Left lung (tissue), 10 donors: ENCODE measurements around the gene MIOX. TPM values are rescaled to one million over a fixed set of nuclear protein-coding genes. Genes with fewer than 3 reads are reported as not detected.

Source experiments
- ATAC-seq: fragments of 200-7000 bp; cut with Tn5 transposase; one replicate; pipeline ENCODE4 v1.9.1; 2020; ENCODE audit warnings: moderate library complexity
- DNase-seq, 4 donors: peaks; one replicate each; pipeline ENCODE4 v3.0.0-alpha.2; 2013 to 2020
- H3K27ac ChIP-seq, 2 donors: fragments of 200-600 bp; sonication (generic) in 1 of 2; one replicate each; pipeline versions ENCODE4 v1.5.0 to v1.8.0; 2020 to 2021
- H3K27me3 ChIP-seq, 2 donors: fragments of 200-600 bp; sonication (generic) in 1 of 2; one replicate each; pipeline versions ENCODE4 v1.5.0 to v1.8.0; 2020 to 2021
- H3K36me3 ChIP-seq, 2 donors: fragments of 200-600 bp; sonication (generic) in 1 of 2; one replicate each; pipeline versions ENCODE4 v1.5.0 to v1.8.0; 2020 to 2021
- H3K4me1 ChIP-seq, 2 donors: fragments of 200-600 bp; one replicate each; pipeline ENCODE4 v1.8.0; 2021
- H3K4me3 ChIP-seq, 2 donors: fragments of 200-600 bp; sonication (generic) in 1 of 2; one replicate each; pipeline versions ENCODE4 v1.5.0 to v1.8.0; 2020 to 2021; ENCODE audit warnings: mild to moderate bottlenecking in 1 of 2
- H3K9me3 ChIP-seq, 2 donors: fragments of 200-600 bp; sonication (generic) in 1 of 2; one replicate each; pipeline versions ENCODE4 v1.5.0 to v1.8.0; 2020 to 2021
- intact Hi-C, 2 donors: fragments of 100-400 bp; cut with DNase I; formaldehyde crosslinking; loops; one replicate each; pipeline versions ENCODE4 v1.11.2 to v1.14.2; 2022
- polyA plus RNA-seq, 6 donors: library from polyadenylated mRNA; unstranded; fragments of 120-200 nt; gene quantifications; one replicate each; pipeline ENCODE4 v1.2.1, GENCODE V29; 2013; ENCODE audit not compliant: insufficient read length in 6 of 6
- total RNA-seq, 2 donors: library from RNA; stranded (reverse); fragmentation: NEBNext Ultra II Directional; extraction: Animal tissue kit (Norgen Biotek cat#: 25700); gene quantifications; one replicate each; pipeline ENCODE4 v1.2.1, GENCODE V29; 2021
- TF ChIP-seq, protein P1 (sequence below), 2 donors: fragments of 200-600 bp; sonication (generic) in 1 of 2; IDR thresholded peaks; one replicate each; pipeline versions ENCODE4 v1.5.0 to v1.8.0; 2021; ENCODE audit warnings: antibody characterized with exemption in 2 of 2
- donor health status: DM: no; HTN: yes; CAD: no.
- donor health status: DM: no; HTN: no; CAD: no.

Gene MIOX
- total and polyA plus RNA-seq, 8 donors, result 0.12 to 0.27 (median 0.15) TPM; not detected in 3

DNA sequence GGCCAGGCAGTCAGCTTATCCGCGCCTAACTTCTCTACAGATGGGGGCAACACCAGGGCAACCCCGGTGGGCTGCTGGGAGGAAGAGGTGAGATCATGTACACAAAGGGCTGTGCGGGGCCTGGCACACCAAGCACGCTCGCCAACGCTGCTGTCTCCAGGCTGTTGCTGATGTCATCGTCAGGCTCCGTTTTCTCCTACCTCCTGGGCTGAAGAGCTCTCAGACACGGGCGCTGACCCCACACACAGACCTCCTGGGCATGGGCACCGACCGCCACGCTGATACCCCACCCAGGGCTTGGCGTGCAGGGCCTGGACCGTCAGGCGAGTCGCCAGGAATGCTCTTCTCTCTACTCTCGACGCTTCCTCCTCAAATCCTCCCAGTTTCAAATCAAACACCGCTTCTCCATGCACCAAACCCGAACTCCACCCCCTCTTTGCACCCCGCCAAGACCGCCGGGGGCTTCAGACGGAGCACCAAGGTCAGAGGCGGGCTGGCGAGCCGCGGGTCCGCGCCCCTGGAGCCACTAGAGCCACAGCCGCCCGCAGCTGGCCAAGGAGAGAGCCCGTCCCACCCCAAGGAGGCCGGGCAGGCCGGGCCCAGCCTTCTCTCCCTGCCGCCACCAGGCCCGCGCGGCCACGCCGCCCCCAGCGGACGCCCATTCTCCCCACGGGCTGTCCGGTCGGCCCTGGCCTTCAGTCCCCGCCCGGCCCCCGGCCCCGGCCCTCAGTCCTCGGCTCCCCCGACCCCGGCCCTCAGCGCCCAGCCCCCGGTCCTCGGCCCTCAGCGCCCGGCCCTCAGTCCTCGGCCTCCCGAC, 12.6 kb upstream of the MIOX start:
- intact Hi-C loops, result no loop called here
- peak overlapping the region; percentile 67 to 89 for H3K4me3 ChIP-seq
- peak overlapping the region in 1 of 2 donors; percentile 70 for H3K27ac ChIP-seq
- TF ChIP-seq, protein P1, sequence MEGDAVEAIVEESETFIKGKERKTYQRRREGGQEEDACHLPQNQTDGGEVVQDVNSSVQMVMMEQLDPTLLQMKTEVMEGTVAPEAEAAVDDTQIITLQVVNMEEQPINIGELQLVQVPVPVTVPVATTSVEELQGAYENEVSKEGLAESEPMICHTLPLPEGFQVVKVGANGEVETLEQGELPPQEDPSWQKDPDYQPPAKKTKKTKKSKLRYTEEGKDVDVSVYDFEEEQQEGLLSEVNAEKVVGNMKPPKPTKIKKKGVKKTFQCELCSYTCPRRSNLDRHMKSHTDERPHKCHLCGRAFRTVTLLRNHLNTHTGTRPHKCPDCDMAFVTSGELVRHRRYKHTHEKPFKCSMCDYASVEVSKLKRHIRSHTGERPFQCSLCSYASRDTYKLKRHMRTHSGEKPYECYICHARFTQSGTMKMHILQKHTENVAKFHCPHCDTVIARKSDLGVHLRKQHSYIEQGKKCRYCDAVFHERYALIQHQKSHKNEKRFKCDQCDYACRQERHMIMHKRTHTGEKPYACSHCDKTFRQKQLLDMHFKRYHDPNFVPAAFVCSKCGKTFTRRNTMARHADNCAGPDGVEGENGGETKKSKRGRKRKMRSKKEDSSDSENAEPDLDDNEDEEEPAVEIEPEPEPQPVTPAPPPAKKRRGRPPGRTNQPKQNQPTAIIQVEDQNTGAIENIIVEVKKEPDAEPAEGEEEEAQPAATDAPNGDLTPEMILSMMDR (IDR thresholded peaks at IDR 0.05), result no peak
- no peaks in the 10 kb centered on the region for H3K36me3 ChIP-seq
- DNase-seq (peak in 1 of 4 donors; percentile 86), ATAC-seq (peak; percentile 57)
- peaks cover 0 to 11% of the 10 kb centered on the region in 2 donors for H3K27me3 ChIP-seq
- H3K9me3 ChIP-seq, result no peaks in the 10 kb centered on the region
- H3K4me1 ChIP-seq, result peaks cover 37 to 61% of the 10 kb centered on the region in 2 donors

DNA sequence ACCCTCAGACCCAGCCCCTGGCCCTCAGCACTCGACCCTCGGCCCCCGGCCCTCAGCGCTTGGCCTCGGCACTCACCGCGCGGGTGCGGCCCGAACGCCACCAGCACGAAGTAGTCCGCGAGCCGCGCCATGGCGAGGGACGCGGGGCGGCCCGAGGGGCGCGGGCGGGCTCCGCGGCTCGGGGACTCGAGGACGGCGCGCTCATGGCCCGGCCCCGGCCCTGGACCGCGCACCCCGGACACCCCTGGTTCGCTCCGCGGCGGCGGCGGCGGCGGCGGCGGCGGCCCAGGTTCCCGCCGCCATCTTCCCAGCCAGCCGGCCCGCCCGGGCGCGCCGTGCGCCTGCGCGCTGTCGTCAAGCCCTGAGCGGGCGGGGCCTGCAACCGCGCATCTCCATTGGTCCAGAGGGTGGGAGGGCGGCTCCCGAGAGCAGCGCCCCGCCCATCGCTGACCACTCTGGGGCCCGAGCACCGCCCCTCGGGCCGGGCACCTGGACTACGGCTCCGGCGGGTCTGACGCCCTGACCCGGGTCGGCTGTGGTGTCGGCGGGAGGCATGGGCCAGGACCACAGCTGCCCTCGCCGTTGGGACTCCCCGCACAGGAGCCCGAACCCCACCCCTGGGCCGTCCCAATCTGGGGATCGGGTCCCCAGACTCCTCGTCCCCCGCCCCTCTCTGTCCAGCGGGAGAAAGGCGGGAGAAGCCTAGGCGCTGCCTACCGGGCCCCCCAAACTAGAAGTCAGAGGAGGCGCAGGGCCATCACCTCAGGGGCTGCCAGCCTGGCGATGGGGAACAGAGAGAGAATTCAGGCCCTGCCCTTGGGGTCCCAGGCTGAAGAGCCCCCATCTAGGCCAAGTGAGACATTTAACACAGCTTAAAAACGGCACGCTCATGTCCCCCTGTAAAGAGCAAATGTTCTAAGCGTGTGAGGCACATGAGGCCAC, 11.7 kb upstream of the MIOX start, which contains the start of gene SBF1:
Gene SBF1 (minus strand): TSS at position 326 of the 942 bp plus-strand sequence. CDS start 195 bp downstream, at position 131.
- Histone ChIP-seq H3K9me3 (no peaks in the 10 kb centered on the region), H3K4me1 (peaks cover 34 to 52% of the 10 kb centered on the region in 2 donors), H3K4me3 (peak within 1 kb of the TSS; percentile 67 to 89), H3K27ac (peak within 1 kb of the TSS in 1 of 2 donors; percentile 70), H3K27me3 (peaks cover 0 to 20% of the 10 kb centered on the region in 2 donors), H3K36me3 (no peaks in the 10 kb centered on the region)
- peak; percentile 92 to 97 (median 95) for DNase-seq
- intact Hi-C loops, result no loop called here
- TF ChIP-seq, protein P1 (IDR thresholded peaks at IDR 0.05), result no peak
- peak; percentile 97 for ATAC-seq

DNA sequence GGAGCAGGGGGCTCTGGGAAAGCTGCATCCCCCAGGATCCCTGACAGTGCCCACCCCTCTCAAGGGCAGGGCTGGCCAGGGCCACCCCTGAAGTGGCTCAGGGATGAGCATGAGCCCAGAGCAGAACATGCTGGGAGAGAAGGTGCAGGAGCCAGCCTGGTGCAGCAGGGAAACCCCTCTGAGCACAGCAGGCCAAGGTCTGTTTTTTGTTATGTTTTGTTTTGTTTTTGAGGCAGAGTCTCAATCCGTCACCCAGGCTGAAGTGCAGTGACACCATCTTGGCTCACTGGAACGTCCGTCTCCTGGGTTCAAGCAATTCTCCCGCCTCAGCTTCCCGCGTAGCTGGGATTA, 11.0 kb upstream of the MIOX start:
- DNase-seq (no peak), ATAC-seq (no peak)
- Histone ChIP-seq H3K36me3 (no peaks in the 10 kb centered on the region), H3K27me3 (peaks cover 5 to 27% of the 10 kb centered on the region in 2 donors), H3K4me3 (peak overlapping the region in 1 of 2 donors; percentile 89), H3K27ac (no peak overlapping the region), H3K4me1 (peaks cover 29 to 45% of the 10 kb centered on the region in 2 donors), H3K9me3 (no peaks in the 10 kb centered on the region)
- intact Hi-C loops, result no loop called here
- TF ChIP-seq, protein P1 (IDR thresholded peaks at IDR 0.05), result no peak

DNA sequence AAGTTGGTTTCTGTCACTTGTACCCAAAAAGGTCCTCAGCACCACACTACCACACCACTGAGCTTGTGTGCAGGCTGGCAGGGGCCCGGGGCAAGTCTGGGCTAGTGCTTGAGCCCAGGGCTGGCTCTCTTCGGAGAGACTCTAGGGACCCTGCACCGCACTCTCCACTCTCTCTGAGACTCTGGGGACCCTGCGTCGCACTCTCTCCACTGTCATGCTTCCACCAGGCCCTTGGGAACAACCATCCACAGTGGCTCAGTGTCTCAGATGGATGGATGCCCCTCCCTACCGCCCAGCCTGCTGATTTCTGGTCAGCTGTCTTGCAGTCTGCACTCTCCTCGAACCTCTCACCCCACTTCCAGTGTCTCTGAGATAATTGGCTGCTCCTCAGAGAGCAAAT, 9.8 kb upstream of the MIOX start:
- ATAC-seq (no peak), DNase-seq (no peak)
- TF ChIP-seq, protein P1 (IDR thresholded peaks at IDR 0.05), result no peak
- peaks cover 28 to 42% of the 10 kb centered on the region in 2 donors for H3K4me1 ChIP-seq
- peaks cover 18 to 39% of the 10 kb centered on the region in 2 donors for H3K27me3 ChIP-seq
- H3K36me3 ChIP-seq, result no peaks in the 10 kb centered on the region
- no peak overlapping the region for H3K4me3 ChIP-seq
- intact Hi-C loops, result no loop called here
- no peaks in the 10 kb centered on the region for H3K9me3 ChIP-seq
- no peak overlapping the region for H3K27ac ChIP-seq
